ENCODE results near the gene CARD19. TPM values are rescaled to one million over a fixed set of nuclear protein-coding genes. Genes with fewer than 3 reads are reported as not detected.

Gene CARD19
- total RNA-seq, 1 donor from 2014 or later = 22.6 TPM

DNA sequence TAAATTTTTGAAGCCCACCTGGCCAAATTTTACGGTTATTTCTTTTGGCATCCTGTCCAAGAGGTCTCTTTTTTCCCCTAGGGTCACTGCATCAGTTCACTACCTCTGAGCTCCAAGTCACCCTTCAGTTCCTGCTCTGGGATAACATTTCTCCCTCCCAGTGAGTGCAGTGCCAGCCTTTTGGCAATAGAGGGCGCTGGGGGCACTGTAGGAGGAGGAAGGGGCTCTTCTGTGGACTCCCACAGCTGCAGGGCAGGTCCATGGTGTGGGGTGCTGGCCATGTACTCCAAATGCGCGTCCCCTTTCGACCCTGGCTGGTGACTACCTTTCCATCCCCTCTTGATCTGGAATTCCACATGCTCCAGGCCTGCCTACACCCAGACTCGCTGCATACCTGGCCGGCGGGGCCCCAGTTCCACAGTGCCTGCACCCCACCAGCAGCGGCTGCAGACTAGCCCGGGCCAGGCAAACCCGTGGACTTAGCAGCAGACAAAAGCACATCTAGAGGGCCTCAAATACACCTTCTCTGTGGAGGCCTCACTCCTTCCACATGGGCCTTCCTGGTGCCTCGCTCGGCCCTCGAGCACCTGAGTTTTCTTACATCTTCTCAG, 58.4 kb downstream of the CARD19 start:
- no peak for DNase-seq (ENCODE audit: low spot score in 2 of 2, unreplicated experiment in 2 of 2)
- Mint-ChIP-seq H3K9me3 (peaks cover 1% of the 10 kb centered on the region), H3K4me1 (no peaks in the 10 kb centered on the region), H3K27me3 (ENCODE audit: low read depth) (no peaks in the 10 kb centered on the region), H3K27ac (no peak overlapping the region), H3K36me3 (no peaks in the 10 kb centered on the region), H3K4me3 (no peak overlapping the region)
- no peak for TF ChIP-seq CTCF (IDR thresholded peaks at IDR 0.05; ENCODE audit: unreplicated experiment)

GRCh38 chr9:93155716-93156474, 59.9 kb downstream of the CARD19 start:
- Mint-ChIP-seq H3K4me1 (peaks cover 5% of the 10 kb centered on the region), H3K27ac (no peak overlapping the region), H3K4me3 (no peak overlapping the region), H3K27me3 (ENCODE audit: low read depth) (no peaks in the 10 kb centered on the region), H3K36me3 (no peaks in the 10 kb centered on the region), H3K9me3 (no peaks in the 10 kb centered on the region)
- TF ChIP-seq CTCF (IDR thresholded peaks at IDR 0.05; ENCODE audit: unreplicated experiment) = no peak
- DNase-seq (ENCODE audit: low spot score in 2 of 2, unreplicated experiment in 2 of 2) = no peak

DNA sequence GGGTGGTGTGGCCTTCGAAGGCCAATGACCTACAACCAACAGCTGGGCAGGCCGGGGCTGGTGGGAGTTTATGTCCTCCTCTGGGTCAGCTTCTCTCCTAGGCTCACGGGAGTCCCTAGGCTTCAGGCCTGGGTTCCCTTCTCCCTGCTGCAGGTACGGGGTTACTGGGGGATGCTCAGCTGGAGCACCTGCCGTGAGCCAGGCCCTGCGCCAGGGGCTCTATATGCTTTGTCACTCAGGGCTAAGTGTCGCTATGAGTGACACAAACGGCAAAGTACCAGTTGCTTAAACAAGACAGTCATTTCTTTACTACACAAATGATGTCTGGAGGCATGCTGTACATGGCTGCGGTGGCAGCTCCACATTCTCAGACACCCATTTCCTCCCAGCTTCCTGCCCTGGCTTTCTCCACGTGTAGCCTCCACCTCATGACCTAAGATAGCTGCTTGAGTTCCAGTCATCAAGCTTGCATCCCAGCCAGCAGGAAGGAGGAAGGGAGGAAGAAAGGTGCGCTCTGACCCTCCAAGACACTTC, 60.5 kb downstream of the CARD19 start:
- no peaks in the 10 kb centered on the region for H3K9me3 Mint-ChIP-seq
- no peaks in the 10 kb centered on the region for H3K27me3 Mint-ChIP-seq (ENCODE audit: low read depth)
- no peaks in the 10 kb centered on the region for H3K36me3 Mint-ChIP-seq
- TF ChIP-seq CTCF (IDR thresholded peaks at IDR 0.05; ENCODE audit: unreplicated experiment) = no peak
- no peak overlapping the region for H3K27ac Mint-ChIP-seq
- peaks cover 5% of the 10 kb centered on the region for H3K4me1 Mint-ChIP-seq
- H3K4me3 Mint-ChIP-seq = no peak overlapping the region
- no peak for DNase-seq (ENCODE audit: low spot score in 2 of 2, unreplicated experiment in 2 of 2)

DNA sequence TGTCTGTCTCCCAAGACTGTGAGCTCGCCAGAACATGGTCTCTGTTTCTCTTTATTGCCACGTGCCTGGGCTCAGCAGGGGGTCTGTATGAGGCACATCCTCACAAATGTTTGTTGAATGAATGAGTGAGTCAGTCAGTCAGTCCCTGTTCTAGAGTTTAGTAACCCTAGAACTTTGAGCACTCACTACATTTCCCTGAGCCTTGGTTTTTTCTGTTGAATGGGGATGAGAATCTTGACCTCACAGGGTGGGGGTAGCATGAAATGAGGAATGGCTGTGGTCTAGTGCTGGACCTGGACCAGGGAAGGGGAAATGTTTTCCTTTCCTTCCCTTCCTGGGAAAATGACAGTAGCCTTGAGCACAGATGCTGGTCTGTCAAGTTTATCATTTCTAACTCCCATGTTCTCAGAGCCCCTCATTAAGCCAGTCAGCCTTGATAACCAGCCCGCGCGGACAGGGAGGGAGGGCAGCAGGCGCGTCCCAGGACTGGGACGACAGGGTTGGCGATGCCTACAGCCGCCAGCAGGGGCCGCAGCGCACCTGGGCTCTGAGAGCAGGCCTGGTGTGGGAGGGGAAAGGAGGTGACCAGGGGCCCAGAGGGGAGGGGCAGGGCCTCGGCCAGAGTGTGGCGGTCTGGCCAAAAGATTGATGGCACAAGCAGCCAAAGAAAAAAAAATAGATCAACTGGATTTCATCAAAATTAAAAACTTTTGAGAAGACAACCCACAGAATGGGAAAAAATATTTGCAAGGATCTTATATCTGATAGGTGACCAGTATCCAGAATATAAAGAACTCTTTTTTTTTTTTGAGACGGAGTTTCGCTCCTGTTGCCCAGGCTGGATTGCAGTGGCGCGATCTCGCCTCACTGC, 63.8 kb downstream of the CARD19 start:
- H3K4me1 Mint-ChIP-seq = peaks cover 5% of the 10 kb centered on the region
- peak; percentile 68 to 90 for DNase-seq (ENCODE audit: low spot score in 2 of 2, unreplicated experiment in 2 of 2)
- no peak overlapping the region for H3K4me3 Mint-ChIP-seq
- peak; percentile 87 for TF ChIP-seq CTCF (IDR thresholded peaks at IDR 0.05; ENCODE audit: unreplicated experiment)
- no peaks in the 10 kb centered on the region for H3K9me3 Mint-ChIP-seq
- H3K36me3 Mint-ChIP-seq = no peaks in the 10 kb centered on the region
- no peaks in the 10 kb centered on the region for H3K27me3 Mint-ChIP-seq (ENCODE audit: low read depth)
- peak overlapping the region; percentile 47 for H3K27ac Mint-ChIP-seq

DNA sequence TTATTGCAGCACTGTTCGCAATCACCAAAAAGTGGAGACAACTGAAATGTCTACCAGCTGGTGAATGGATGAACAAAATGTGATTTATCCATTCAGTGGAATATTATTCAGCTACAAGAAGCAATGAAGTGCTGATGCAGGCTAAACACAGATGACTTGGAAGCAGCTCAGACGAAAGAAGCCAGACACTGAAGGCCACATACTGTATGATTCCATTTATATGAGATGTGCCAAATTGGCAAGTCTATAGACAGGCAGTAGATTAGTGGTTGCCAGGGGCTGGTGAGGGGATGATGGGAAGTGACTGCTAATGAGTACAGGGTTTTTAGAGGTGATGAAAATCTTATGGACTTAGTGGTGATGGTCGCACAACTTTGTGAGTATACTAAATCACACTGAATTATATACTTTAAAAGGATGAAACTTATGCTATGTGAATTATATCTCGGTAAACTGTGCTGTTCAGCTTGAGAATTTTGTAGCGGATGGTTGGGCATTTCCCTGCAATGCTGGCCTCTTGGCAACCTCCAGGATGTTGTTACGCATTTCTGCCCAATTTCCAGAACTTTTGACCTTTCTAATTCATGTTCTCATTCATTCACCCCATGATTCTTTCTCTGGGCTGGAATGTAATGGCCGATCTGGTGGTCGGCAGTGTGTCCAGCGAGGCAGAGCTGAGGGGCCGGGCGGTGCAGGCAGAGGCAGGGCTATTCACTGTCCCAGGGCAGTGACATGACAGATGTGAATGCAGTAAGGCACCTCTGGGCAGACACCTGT, 66.0 kb downstream of the CARD19 start:
- H3K4me3 Mint-ChIP-seq = no peak overlapping the region

More for the DNA sequence above, 66.0 kb downstream of the CARD19 start:
- DNase-seq (ENCODE audit: low spot score in 2 of 2, unreplicated experiment in 2 of 2) = no peak
- no peaks in the 10 kb centered on the region for H3K36me3 Mint-ChIP-seq
- TF ChIP-seq CTCF (IDR thresholded peaks at IDR 0.05; ENCODE audit: unreplicated experiment) = no peak
- no peak overlapping the region for H3K27ac Mint-ChIP-seq
- no peaks in the 10 kb centered on the region for H3K27me3 Mint-ChIP-seq (ENCODE audit: low read depth)
- no peaks in the 10 kb centered on the region for H3K9me3 Mint-ChIP-seq
- H3K4me1 Mint-ChIP-seq = peaks cover 5% of the 10 kb centered on the region
